Liver (tissue), 9 donors: ENCODE data around the gene MMP19. TPM values are rescaled to one million over a fixed set of nuclear protein-coding genes. Genes with fewer than 3 reads are reported as not detected.

Source experiments
- DNase-seq: peaks from one replicate; pipeline ENCODE4 v3.0.0-alpha.2; 2017; ENCODE audit warnings: low spot score
- H3K27ac ChIP-seq, 2 donors: one replicate each; pipeline ENCODE4 v1.7.0; 2013; ENCODE audit warnings: inconsistent platforms in 2 of 2, low read length in 2 of 2, control low read depth in 1 of 2, low read depth in 1 of 2, mild to moderate bottlenecking in 1 of 2
- H3K27me3 ChIP-seq, 4 donors: one replicate each; pipeline versions ENCODE4 v1.6.1 to v1.7.0; 2013; ENCODE audit warnings: low read length in 3 of 4, inconsistent platforms in 1 of 4, mild to moderate bottlenecking in 1 of 4, moderate library complexity in 1 of 4; ENCODE audit not compliant: control insufficient read depth in 4 of 4, insufficient read depth in 4 of 4
- H3K36me3 ChIP-seq, 4 donors: one replicate each; pipeline versions ENCODE4 v1.6.1 to v1.7.0; 2013; ENCODE audit warnings: low read length in 3 of 4, mild to moderate bottlenecking in 3 of 4, low read depth in 1 of 4, moderate library complexity in 1 of 4; ENCODE audit not compliant: control insufficient read depth in 4 of 4, insufficient read depth in 3 of 4
- H3K4me1 ChIP-seq, 4 donors: one replicate each; pipeline versions ENCODE4 v1.6.1 to v1.7.0; 2013; ENCODE audit warnings: low read length in 3 of 4, mild to moderate bottlenecking in 3 of 4, moderate library complexity in 1 of 4; ENCODE audit not compliant: control insufficient read depth in 4 of 4, insufficient read depth in 4 of 4
- H3K4me3 ChIP-seq, 3 donors: one replicate each; pipeline versions ENCODE4 v1.6.1 to v1.7.0; 2013; ENCODE audit warnings: low read length in 3 of 3, control low read depth in 1 of 3, low read depth in 1 of 3, mild to moderate bottlenecking in 1 of 3
- H3K9ac ChIP-seq, 2 donors: one replicate each; pipeline ENCODE4 v1.7.0; 2013; ENCODE audit warnings: low read length in 2 of 2, mild to moderate bottlenecking in 2 of 2, moderate library complexity in 2 of 2, control low read depth in 1 of 2, low read depth in 1 of 2
- H3K9me3 ChIP-seq, 4 donors: one replicate each; pipeline versions ENCODE4 v1.6.1 to v1.7.0; 2013; ENCODE audit warnings: low read length in 3 of 4; ENCODE audit not compliant: control insufficient read depth in 4 of 4
- FOXA2 ChIP-seq: IDR thresholded peaks from 2 replicates; pipeline ENCODE4 v1.6.1; 2016; ENCODE audit warnings: antibody characterized with exemption
- GABPA ChIP-seq, 2 donors: IDR thresholded peaks in 1 of 2; conservative IDR thresholded peaks in 1 of 2; 2 replicates each; pipeline ENCODE4 v1.6.1; 2016; ENCODE audit warnings: antibody characterized with exemption in 2 of 2, mild to moderate bottlenecking in 1 of 2, moderate library complexity in 1 of 2
- HNF4A ChIP-seq, 2 donors: conservative IDR thresholded peaks; 2 replicates each; pipeline ENCODE4 v1.6.1; 2016; ENCODE audit warnings: antibody characterized with exemption in 2 of 2, mild to moderate bottlenecking in 2 of 2
- HNF4G ChIP-seq: IDR thresholded peaks from 2 replicates; pipeline ENCODE4 v1.6.1; 2016; ENCODE audit warnings: antibody characterized with exemption
- JUND ChIP-seq, 2 donors: IDR thresholded peaks; 2 replicates each; pipeline ENCODE4 v1.6.1; 2016; ENCODE audit warnings: antibody characterized with exemption in 2 of 2
- MAX ChIP-seq: IDR thresholded peaks from 2 replicates; pipeline ENCODE4 v1.6.1; 2016; ENCODE audit warnings: antibody characterized with exemption
- NR2F2 ChIP-seq: IDR thresholded peaks from 2 replicates; pipeline ENCODE4 v1.6.1; 2016; ENCODE audit warnings: antibody characterized with exemption
- RAD21 ChIP-seq, 2 donors: IDR thresholded peaks; 2 replicates each; pipeline ENCODE4 v1.6.1; 2016; ENCODE audit warnings: antibody characterized with exemption in 2 of 2, mild to moderate bottlenecking in 2 of 2
- REST ChIP-seq: IDR thresholded peaks from 2 replicates; pipeline ENCODE4 v1.6.1; 2016; ENCODE audit warnings: antibody characterized with exemption, mild to moderate bottlenecking
- RXRA ChIP-seq, 2 donors: IDR thresholded peaks; 2 replicates each; pipeline ENCODE4 v1.6.1; 2017 to 2018; ENCODE audit warnings: antibody characterized with exemption in 2 of 2, mild to moderate bottlenecking in 1 of 2
- TAF1 ChIP-seq: conservative IDR thresholded peaks from 2 replicates; pipeline ENCODE4 v1.6.1; 2016; ENCODE audit warnings: antibody characterized with exemption, mild to moderate bottlenecking
- YY1 ChIP-seq: IDR thresholded peaks from 2 replicates; pipeline ENCODE4 v1.6.1; 2016; ENCODE audit warnings: antibody characterized with exemption, mild to moderate bottlenecking
- ZBTB33 ChIP-seq: IDR thresholded peaks from 2 replicates; pipeline ENCODE4 v1.6.1; 2016; ENCODE audit warnings: antibody characterized with exemption
- WGBS: extraction: QIAGEN DNeasy Blood & Tissue Kit; methylation state at CpG from one replicate; pipeline ENCODE4 v1.1.7; 2013; 5-methylcytosine and 5-hydroxymethylcytosine counted together
- polyA plus RNA-seq, 2 donors: library from polyadenylated mRNA; stranded (reverse) in 1 of 2; unstranded in 1 of 2; fragments of 200-250 nt in 1 of 2; fragments of >200 nt in 1 of 2; fragmentation: Nextera tagmentation in 1 of 2; extraction: Ambion mirVana in 1 of 2; gene quantifications; one replicate each; pipeline versions ENCODE4 v1.2.1 to v1.2.3, GENCODE V29; 2013 to 2015
- total RNA-seq, 2 donors: library from RNA; depleted of rRNA; stranded (reverse); fragments of >200 nt; gene quantifications; one replicate each; pipeline ENCODE4 v1.2.3, GENCODE V29; 2014
- TF ChIP-seq, protein P1 (sequence below): IDR thresholded peaks from 2 replicates; pipeline ENCODE4 v1.6.1; 2016; ENCODE audit warnings: antibody characterized with exemption
- TF ChIP-seq, protein P2 (sequence below): fragments of 150-350 bp; IDR thresholded peaks from 2 replicates; pipeline ENCODE4 v1.5.1; 2017; ENCODE audit warnings: improper control_type of control experiment, low read depth, low read length; ENCODE audit not compliant: missing input control
- donor health status: healthy.
- donor health status: healthy.
- donor health status: healthy.
- donor health status: healthy.
- donor health status: healthy.

The MMP19 gene
- total and polyA plus RNA-seq, 4 donors = 1.1 to 2.4 (median 1.4) TPM

- no peak for TF ChIP-seq NR2F2
Measured at GRCh38 chr12:55862286-55862685, 19.6 kb upstream of the MMP19 start (continued).

GRCh38 chr12:55861871-55862270 is 19.1 kb upstream of the MMP19 start:
- Histone ChIP-seq H3K27me3 (no peaks in the 10 kb centered on the region), H3K4me1 (no peaks in the 10 kb centered on the region), H3K36me3 (no peaks in the 10 kb centered on the region), H3K9me3 (no peaks in the 10 kb centered on the region), H3K4me3 (no peak overlapping the region), H3K27ac (no peak overlapping the region), H3K9ac (no peak overlapping the region)
- 92% methylated on average over 3 of the region's 3 CpGs for WGBS
- TF ChIP-seq RXRA (IDR thresholded peaks at IDR 0.05) = no peak
- TF ChIP-seq TAF1 = no peak
- TF ChIP-seq RAD21 (IDR thresholded peaks at IDR 0.05) = no peak
- TF ChIP-seq, protein P1, sequence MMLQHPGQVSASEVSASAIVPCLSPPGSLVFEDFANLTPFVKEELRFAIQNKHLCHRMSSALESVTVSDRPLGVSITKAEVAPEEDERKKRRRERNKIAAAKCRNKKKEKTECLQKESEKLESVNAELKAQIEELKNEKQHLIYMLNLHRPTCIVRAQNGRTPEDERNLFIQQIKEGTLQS = no peak
- TF ChIP-seq NR2F2 = no peak
- no peak for TF ChIP-seq JUND (IDR thresholded peaks at IDR 0.05)
- TF ChIP-seq FOXA2 = no peak
- no peak for TF ChIP-seq REST
- no peak for TF ChIP-seq YY1
- no peak for TF ChIP-seq HNF4A (conservative IDR thresholded peaks at IDR 0.05)
- TF ChIP-seq MAX = no peak
- no peak for TF ChIP-seq HNF4G
- TF ChIP-seq, protein P2, sequence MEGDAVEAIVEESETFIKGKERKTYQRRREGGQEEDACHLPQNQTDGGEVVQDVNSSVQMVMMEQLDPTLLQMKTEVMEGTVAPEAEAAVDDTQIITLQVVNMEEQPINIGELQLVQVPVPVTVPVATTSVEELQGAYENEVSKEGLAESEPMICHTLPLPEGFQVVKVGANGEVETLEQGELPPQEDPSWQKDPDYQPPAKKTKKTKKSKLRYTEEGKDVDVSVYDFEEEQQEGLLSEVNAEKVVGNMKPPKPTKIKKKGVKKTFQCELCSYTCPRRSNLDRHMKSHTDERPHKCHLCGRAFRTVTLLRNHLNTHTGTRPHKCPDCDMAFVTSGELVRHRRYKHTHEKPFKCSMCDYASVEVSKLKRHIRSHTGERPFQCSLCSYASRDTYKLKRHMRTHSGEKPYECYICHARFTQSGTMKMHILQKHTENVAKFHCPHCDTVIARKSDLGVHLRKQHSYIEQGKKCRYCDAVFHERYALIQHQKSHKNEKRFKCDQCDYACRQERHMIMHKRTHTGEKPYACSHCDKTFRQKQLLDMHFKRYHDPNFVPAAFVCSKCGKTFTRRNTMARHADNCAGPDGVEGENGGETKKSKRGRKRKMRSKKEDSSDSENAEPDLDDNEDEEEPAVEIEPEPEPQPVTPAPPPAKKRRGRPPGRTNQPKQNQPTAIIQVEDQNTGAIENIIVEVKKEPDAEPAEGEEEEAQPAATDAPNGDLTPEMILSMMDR = no peak
- no peak for TF ChIP-seq GABPA (IDR thresholded peaks at IDR 0.05 in 1 of 2, conservative IDR thresholded peaks at IDR 0.05 in 1 of 2)
- TF ChIP-seq ZBTB33 = no peak
- no peak for DNase-seq
